ENCODE results near the gene SMPD1.

The SMPD1 gene

DNA sequence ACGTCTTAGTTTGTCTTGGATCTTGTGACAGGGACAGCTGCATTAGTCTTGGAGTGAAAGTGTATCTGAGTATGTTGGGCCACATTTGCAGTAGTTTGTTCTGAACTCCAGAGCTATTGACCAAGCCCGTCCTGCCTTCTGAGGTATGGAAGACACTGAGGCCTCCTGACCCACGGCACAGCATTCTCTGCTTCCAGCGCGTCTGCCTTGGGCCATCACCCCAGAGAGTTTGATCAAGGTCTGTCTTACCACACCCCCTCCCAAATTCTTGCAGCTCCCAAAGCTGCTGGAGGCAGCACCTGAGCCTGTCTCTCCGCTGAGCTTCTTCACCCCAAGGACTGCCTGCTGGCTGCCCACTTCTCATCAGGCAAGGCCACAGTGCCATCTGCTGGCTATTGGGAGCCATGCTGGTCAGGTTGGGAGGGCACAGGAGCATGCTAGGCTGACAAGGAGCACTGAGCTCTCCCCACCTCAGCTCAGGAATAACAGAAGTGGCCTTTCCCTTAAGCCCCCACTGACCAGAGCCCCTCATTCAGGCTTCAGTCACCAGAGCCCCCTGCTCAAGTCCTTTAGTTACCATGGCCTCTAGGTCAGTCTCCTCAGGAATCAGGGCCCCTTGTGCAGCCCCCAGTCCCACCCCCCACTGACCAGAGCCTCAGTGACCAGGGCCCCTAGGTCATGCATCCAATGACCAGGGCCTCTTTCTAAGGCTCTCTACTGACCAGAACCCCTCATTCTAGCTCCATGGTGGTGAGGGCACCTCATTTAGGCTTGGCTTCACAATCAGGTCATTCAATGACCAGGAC lies 27.2 kb upstream of the SMPD1 start:
- ChIA-PET CTCF (interaction anchor here (0.5 to 2.1 kb wide), 32 partner anchors 9 to 1737 kb away, joined by 3 to 18 read pairs (median 4); no protein-coding TSS in a partner anchor), POLR2A (ENCODE audit: low non-redundant PET) (no interaction called here)
- no peak overlapping the region for H3K27ac ChIP-seq
- TF ChIP-seq, protein P1, sequence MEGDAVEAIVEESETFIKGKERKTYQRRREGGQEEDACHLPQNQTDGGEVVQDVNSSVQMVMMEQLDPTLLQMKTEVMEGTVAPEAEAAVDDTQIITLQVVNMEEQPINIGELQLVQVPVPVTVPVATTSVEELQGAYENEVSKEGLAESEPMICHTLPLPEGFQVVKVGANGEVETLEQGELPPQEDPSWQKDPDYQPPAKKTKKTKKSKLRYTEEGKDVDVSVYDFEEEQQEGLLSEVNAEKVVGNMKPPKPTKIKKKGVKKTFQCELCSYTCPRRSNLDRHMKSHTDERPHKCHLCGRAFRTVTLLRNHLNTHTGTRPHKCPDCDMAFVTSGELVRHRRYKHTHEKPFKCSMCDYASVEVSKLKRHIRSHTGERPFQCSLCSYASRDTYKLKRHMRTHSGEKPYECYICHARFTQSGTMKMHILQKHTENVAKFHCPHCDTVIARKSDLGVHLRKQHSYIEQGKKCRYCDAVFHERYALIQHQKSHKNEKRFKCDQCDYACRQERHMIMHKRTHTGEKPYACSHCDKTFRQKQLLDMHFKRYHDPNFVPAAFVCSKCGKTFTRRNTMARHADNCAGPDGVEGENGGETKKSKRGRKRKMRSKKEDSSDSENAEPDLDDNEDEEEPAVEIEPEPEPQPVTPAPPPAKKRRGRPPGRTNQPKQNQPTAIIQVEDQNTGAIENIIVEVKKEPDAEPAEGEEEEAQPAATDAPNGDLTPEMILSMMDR (conservative IDR thresholded peaks at IDR 0.05; ENCODE audit: low read depth), result peak; percentile 86
- DNase-seq (ENCODE audit: low spot score), result peak; percentile 73

DNA sequence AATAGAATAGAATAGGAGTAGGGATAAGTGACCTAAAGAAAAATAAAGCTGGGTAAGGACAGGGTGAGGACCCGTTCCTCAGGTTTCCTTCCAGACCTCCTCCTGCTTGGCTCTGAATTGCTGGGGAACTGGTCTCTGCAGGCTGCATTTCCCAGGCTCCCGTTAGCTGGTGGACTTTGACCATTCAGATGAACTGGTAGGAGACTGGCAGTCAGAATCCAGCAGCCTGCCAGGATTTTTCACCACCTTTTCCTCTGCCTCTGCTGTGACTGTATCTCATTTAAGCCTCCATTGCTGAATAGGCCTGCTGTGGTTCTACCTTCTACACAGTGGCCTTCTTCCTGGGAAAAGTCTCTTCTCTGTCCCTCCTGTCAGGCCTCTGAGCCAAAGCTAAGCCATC lies 24.6 kb upstream of the SMPD1 start:
- ChIA-PET CTCF (no interaction called here), POLR2A (ENCODE audit: low non-redundant PET) (no interaction called here)
- H3K27ac ChIP-seq, result no peak overlapping the region
- TF ChIP-seq, protein P1 (conservative IDR thresholded peaks at IDR 0.05; ENCODE audit: low read depth), result no peak
- no peak for DNase-seq (ENCODE audit: low spot score)

DNA sequence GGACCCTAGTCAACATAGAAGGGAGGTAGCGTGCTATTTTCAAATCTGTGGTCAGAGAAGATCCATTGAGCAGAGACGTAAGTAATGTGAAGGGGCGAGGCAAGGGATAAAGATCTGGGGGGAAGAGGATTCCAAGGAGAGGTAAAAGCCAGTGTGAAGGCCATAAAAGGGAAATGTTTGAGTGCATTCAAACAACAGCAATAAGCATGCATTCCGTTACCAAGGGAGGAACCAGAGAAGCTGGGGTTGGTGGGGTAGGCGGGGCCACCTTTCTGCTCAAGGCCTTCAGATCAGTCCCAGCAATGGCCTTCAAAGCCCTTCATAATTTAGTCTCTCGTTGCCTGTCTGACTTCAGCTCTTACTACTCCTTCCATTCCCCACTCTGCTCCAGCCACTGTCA lies 18.4 kb upstream of the SMPD1 start:
- CTCF ChIA-PET, result interaction anchor here (0.6 to 2.4 kb wide), 3 partner anchors 9 to 214 kb away, joined by 3 to 7 read pairs (median 3); no protein-coding TSS in a partner anchor
- POLR2A ChIA-PET (ENCODE audit: low non-redundant PET), result no interaction called here
- H3K27ac ChIP-seq, result no peak overlapping the region
- TF ChIP-seq, protein P1 (conservative IDR thresholded peaks at IDR 0.05; ENCODE audit: low read depth), result no peak
- no peak for DNase-seq (ENCODE audit: low spot score)

DNA sequence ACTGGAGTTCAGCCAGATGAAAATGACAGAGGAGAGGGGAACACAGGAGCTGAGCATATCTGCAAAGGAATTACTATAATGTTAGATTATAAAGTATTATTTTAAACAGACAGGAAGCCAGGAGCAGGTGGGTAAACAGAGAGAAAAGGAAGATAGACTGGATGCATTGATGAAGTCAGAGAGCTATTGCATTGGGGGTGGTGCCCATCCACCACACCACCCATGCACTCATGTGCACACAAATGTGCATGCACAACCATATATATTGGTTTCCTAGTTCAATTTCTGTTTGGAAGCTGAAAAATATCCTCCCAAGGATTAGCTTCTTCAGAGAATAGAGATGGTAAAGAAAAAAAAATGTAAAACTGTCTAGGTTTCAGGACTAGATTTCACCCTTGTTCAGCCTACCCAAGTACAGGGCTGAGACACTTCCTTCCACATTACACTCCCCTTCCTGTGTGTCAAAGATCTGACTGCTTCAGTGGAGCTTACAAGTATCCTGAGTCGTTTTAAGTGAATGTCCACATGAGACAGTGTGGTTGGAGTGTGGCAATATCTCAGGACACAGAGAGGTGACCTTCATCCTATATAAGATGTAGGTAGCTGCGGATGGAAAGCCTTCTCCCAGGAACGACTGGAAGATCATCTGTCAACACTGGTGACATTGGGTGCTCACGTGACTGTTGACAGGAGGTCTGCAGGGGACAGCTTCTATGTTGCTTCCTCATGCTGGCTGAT lies 12.2 kb upstream of the SMPD1 start:
- DNase-seq (ENCODE audit: low spot score), result no peak
- no peak overlapping the region for H3K27ac ChIP-seq
- ChIA-PET POLR2A (ENCODE audit: low non-redundant PET) (no interaction called here), CTCF (interaction anchor here (0.6 to 2.2 kb wide), 11 partner anchors 15 to 1867 kb away, joined by 3 to 27 read pairs (median 4); partner anchors contain the start of gene APBB1)
- TF ChIP-seq, protein P1 (conservative IDR thresholded peaks at IDR 0.05; ENCODE audit: low read depth), result no peak

DNA sequence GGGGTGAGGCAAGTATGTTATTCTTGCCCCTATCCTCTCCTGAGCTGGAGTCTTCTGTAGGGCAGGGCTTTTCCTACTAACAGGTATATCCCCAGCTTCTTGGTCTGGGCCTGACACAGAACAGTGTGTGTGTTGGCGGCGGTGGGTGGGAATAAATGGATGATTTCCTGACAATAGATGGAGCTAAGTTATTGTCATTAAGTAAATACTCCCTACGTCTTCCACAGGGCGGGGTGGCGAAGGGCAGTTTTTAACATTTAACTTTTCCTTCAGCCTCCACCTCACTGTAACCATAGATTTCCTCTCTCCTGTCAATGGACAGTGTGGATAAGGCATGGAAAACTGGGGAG lies 11.7 kb upstream of the SMPD1 start:
- no peak for DNase-seq (ENCODE audit: low spot score)
- POLR2A ChIA-PET (ENCODE audit: low non-redundant PET), result no interaction called here
- no peak overlapping the region for H3K27ac ChIP-seq
- CTCF ChIA-PET, result interaction anchor here (0.6 to 2.2 kb wide), 23 partner anchors 9 to 967 kb away, joined by 3 to 27 read pairs (median 4); partner anchors contain the start of genes APBB1 and SMPD1
- TF ChIP-seq, protein P1 (conservative IDR thresholded peaks at IDR 0.05; ENCODE audit: low read depth), result no peak

DNA sequence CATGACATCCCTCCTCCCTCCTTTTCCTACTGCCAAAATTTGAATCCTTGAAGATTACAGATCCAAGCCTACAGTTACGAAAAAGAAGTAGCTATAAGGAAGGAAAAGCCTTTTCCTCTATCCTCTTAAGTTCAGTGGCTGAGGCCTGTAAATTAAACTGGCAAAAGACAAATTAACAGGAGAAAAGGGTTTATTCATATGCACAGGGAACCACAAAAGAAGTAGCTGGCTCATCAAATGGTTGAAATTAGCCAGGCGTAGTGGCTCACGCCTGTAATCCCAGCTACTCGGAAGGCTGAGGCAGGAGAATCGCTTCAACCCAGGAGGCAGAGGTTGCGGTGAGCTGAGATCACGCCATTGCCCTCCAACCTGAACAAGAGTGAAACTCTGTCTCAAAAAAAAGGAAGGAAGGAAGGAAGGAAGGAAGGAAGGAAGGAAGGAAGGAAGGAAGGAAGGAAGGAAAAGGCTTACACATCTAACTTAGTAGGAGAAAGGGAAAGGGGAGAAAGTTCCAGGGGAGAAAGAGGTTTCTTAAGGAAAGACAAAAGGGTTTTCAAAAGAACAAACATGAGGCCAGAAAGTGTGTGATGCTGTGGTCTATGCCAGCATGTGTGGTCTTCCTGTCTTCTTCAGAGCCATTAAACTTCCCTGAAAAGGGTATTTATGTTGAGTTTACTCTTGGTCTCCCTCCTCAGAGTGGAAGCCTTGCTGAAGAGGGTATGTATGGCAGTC lies 5.1 kb upstream of the SMPD1 start:
- no peak for DNase-seq (ENCODE audit: low spot score)
- ChIA-PET CTCF (no interaction called here), POLR2A (ENCODE audit: low non-redundant PET) (no interaction called here)
- H3K27ac ChIP-seq, result no peak overlapping the region
- TF ChIP-seq, protein P1 (conservative IDR thresholded peaks at IDR 0.05; ENCODE audit: low read depth), result no peak
